Measurements from ENCODE around the gene USP47.
A peak's percentile ranks its signal among the peaks of the same experiment; 100 is the strongest.

USP47 gene

DNA sequence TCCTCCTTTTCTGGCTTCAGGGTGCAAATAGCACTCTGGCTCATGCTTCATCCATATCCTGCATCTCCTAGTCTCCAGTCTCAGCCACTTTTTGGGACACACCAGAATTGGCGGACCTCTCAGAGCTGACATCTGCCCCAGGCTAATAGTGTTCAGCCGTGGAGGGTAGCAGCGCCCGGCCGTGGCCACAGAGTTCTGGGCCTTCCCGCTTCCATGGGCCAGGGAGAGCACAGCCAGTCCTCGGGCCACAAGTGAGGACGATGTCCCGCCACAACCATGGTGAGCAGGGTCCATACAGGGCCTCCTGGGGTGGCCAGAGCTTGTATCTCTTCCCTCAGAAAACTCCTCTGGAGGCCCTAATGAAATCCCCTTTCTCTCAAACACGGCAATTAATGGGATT, 140.7 kb downstream of the USP47 start:
- no peak for DNase-seq

DNA sequence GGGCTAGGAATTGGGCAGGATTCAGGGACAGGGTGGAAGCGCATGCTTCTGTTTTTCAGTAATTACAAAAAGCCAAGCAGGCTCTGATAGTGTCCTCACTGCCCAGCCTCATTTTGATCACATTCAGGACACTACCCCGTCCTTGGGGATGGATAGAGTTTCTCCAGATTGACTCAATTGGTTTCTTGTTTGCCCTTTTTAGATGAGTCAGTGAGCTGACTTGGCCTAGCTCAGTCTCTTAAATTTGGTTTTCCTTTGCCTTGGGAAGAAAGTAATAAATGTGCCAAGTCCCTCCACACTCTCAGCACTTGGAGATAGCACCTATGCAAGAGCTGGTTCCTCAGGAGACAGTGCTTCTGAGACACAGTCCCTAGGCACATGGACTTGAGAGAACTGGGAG, 141.2 kb downstream of the USP47 start:
- DNase-seq = no peak

DNA sequence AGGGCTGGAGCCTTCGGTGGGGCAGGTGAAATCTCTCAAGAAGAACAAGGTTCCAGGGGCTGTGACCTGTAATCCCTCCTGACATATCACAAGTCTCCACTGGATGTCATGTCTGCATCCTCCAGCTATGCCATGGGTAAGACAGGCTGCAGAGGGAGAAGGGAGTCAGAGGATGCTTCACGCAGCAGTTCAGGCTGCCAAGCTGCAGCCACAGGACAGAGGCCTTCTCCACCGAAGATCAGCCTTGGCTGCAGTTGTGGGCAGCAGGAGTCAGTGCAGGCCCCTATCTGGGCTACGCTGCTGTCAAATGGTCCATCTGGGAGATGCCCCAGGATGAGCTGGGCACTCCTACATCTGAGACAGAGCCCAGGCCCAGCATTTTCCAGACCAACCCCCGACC, 141.7 kb downstream of the USP47 start:
- DNase-seq = no peak

DNA sequence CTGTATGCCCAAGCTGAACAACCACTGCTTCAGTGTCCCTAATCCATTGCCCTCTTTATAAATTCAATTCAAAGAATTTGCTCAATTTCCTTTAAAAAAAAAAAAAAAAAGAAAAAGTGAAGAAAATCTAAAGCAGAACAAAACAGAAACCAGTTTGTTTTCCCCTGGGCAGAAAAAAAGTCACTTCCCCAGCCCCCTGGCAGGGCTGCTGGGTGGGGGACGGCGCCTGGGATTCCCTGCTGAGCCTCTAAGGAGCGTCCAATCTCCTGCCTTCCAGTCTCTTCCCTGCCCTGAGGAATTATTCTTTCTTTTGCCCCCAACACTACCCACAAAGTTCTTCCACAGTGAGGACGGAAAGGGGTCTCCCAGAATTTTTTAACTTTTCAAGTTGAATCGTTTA, 142.8 kb downstream of the USP47 start:
- no peak for DNase-seq

DNA sequence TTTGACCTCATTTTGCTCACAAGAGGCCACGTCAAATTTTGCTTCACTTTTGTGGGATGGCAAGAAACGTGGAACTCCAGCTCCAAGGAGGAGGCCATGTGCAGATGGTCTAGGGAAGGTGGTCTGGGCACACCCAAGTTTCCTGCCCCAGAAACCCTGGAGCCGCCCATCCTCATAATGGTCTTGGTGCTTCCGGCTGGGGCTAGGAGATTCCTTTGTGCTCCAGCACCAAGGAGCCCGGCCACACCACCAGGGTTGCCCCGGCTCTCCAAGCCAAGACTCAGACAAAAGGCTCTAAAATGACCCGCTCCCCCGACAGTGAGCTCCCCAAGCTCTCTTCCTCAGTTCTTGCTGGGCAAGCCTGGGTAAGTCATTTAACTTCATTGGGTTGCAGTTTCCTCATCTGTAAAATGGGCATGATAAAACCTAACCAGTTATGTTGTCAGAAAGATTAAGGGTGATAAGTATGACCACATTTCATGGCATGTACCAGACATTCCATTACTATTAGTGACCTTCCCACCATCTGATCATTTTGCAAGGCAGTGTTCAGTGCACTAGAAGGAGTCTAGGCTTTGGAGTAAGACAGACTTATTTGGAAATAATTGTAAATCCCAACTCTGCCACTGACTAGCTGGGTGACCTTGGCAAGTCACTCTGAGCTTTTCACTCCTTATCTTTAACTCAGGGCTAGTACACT, 143.4 kb downstream of the USP47 start:
- no peak for DNase-seq

DNA sequence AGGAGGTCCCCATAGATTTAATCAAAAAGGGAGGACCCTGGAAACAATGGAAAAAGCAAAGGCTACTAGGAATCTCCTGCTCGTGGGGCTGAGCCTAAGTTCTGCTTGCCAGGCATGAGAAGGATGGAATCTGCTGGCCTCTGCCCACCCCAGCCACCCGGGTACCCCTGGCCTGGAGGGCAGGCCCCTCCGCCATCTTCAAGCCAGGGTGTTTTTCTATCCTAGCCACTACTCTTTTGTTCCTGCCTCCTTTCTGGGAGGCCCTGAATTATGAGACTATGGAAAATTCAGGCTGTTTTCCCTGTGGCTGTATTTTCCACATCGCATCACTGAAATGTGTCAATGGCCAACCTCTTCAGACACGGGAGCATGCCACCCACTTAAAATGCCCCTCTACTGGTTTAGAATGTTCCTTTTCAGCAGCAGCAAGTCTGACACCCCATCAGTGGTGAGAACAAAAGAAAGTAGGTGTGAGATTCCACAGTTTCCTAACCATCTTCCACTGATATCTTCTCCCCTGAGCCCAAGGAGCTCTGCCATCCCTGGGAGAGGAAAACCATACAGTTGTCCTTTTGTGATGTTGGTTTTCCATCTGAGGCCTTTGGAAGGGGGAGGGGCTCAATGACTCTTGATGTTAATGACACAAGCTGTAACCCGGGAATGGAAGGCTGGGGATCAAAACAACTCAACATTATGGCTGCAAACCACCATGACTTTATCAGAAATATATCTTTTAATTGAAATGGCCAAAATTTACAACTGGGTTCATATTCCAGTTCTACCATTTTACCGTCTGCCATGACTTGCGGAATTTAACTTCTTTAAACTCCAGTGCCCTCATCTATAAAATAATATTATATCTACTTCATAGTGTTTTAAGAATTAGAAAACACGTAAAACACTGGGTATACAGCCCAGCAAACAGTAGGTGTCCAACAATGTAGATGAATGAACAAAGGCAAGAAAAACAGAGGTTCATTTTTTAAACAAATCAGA, 144.5 kb downstream of the USP47 start:
- DNase-seq = no peak

- peak in 1 of 4 experiments; percentile 8 for DNase-seq
Observed at GRCh38 chr11:11987503-11988022, 145.8 kb downstream of the USP47 start.

DNA sequence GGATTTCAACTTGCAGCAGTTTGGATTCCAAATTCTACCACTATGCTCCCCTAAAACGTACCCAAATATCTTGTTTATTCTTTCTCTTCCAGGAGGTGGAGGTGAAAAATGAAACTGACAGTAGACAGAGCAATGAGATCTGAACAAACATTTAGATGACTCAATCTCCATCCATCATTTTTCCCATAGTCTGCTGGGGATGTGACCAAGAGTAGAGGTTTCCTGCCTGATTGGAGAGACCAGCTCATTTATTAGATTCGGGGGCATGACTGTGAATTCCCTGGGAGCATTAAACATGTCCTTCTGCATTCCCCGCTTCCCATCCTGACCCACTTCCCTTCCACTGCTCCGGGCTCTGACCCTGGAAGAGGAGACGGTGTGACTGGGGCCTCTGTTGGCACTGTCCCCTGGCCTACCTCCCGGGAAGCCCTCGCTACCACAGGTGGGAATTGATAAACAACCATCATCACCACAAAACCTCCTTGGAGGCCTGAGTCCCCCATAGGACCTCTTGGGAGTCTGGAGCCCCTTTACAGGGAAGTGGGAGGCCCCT, 146.4 kb downstream of the USP47 start:
- no peak for DNase-seq

- DNase-seq = no peak
Observed at GRCh38 chr11:11988681-11989261, 147.0 kb downstream of the USP47 start.

- DNase-seq = no peak
Observed at GRCh38 chr11:11989774-11990744, 148.3 kb downstream of the USP47 start.

DNA sequence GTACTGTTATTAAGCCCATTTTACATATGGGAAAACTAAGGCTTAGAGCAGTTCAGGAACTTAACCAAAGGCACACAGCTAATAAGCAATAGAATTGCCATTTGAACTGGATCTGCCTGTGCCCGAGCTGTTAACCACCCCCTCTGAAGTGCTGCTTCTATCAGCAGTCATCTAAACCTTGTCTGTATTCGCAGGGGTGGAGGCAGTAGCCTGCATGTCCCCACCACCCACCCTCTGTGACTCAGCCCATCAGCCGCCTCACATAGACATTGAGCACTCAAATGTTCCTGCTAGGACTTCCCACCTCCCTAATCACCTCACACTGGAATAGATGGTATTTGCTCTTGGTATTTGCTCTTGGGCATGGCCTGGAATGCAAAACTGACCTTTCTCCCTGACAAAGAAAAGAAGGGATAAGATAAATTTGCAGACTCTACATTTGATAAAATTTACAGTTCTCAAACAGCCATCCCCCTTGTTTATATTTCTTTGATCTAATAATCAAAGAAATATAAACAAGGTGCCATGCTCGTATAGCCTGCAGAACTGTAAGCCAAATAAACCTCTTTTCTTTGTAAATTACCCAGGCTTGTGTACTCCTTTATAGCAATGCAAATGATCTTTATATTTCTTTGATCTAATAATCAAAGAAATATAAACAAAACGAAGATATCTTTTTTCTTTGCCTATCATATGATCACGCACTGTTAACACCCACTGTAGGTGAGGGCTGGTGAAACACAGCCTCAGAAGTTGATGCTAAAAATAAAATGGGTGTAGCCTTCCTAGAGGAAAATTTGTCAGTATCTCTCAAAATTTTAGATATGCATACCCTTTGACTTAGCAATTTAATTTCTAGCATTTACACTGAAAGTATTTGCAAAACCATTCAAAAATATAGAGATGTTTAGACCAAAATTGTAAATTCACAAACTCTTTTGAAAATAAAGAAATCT, 150.8 kb downstream of the USP47 start:
- peak; percentile 15 to 36 (median 18) for DNase-seq

GRCh38 chr11:11993839-11994238, 152.1 kb downstream of the USP47 start:
- DNase-seq = no peak

- DNase-seq = no peak
Observed at GRCh38 chr11:11995601-11996000, 153.8 kb downstream of the USP47 start.

- no peak for DNase-seq
Observed at GRCh38 chr11:11996321-11997048, 154.7 kb downstream of the USP47 start.

- no peak for DNase-seq
Observed at GRCh38 chr11:11997049-11997322, 155.2 kb downstream of the USP47 start.

DNA sequence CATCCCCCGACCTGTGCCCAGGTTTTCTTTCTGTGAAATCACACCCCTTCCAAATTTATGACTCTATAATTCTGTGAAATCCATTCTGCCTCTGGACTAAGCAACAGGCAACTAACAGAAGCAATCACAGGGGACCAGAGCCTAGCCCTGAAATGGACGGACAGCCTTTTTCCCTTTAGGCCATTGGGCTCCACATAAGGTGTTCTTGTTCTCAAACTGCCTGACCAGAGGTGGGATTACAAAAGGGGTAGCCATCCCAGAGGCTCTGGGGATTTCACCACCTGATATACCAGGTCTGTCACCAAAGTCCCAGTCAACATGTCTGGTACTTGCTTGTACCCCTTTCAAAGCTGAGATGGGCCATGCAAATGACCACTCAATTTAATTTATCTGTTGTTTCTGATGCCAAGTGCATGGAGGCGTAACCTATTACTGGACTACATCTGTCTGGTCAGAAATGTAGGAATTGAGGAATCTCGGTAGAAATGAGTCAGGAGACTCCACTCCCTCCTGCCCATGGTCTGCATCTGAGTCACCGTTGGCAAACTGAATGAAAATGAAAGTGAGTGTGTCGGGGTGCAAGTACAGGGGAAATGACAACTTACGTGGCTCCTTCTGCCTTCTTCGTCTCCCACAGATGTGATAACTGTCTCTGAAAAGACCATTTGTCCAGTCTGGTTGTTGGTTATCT, 156.5 kb downstream of the USP47 start:
- DNase-seq = peak in 3 of 4 experiments; percentile 29

- no peak for DNase-seq
Observed at GRCh38 chr11:12001186-12001585, 159.4 kb downstream of the USP47 start.

GRCh38 chr11:12003336-12003735, 161.6 kb downstream of the USP47 start:
- DNase-seq = peak; percentile 47 to 78 (median 58)

- DNase-seq = no peak
Observed at GRCh38 chr11:12003815-12004214, 162.0 kb downstream of the USP47 start.
